ENCODE measurements around the gene COL4A1.

COL4A1 gene

DNA sequence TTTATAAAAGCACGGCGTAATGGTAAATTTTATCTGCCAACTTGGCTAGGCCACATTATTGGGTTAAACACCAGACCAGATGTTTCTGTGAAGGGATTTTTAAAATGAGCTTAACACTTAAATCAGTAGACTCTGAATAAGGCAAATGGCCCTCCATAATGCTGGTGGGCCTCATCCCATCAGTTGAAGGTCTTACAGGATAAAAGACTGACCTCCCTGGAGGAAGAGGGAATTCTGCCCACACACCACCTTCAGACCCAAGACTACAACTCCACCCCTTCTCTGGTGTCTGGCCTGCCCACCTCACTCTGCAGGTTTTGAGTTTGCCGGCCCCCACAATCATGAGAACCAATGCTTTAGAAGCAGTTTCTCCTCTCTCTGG is 96.4 kb downstream of the COL4A1 start:
- no peak for DNase-seq (ENCODE audit: insufficient read length, low spot score)
- FAIRE-seq: no peak

GRCh38 chr13:110209950-110210603 is 96.9 kb downstream of the COL4A1 start:
- FAIRE-seq: no peak
- DNase-seq (ENCODE audit: insufficient read length, low spot score): no peak

GRCh38 chr13:110208116-110208515 is 98.8 kb downstream of the COL4A1 start:
- DNase-seq (ENCODE audit: insufficient read length, low spot score) (no peak), FAIRE-seq (no peak)

DNA sequence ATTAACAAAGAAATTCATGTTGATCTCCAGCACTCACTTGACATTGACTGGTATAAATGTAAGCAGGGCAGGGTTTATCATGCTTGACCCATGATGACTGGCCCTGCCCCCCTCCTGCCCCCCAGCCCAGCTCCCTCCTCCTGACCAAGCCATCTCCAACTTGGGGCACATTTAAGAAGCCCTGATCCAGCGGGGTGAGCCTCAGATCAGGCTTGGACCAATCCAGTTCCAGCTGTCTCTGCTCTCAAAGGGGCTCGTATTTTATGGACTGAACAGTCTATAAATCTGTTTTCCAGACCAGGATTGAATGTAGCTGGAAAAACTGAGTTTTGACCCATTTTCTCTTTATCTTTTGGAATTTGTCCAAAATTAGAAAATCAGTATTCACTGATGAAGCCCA is 100.0 kb downstream of the COL4A1 start:
- no peak for DNase-seq (ENCODE audit: insufficient read length, low spot score)
- FAIRE-seq: no peak

DNA sequence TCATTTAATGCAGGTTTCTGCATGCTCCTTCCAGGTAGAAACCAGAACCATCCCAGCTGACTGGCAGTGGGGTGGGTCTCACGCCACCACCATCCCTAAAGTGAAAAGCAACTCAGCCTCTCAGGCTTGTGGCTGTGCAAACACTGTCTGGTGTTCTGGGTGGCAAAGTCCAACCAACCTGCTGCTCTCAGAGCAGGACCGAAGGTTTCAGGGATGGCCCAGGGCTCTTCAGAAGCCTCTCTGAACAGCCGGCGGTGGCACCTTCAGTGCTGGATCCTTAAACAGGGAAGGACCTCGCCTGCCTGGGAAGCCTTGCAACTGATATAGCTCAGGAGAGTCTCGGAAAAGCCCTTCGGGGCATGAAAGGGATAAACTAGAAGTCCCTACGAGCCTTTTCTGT is 100.8 kb downstream of the COL4A1 start:
- DNase-seq (ENCODE audit: insufficient read length, low spot score) (no peak), FAIRE-seq (no peak)

- FAIRE-seq: no peak
- no peak for DNase-seq (ENCODE audit: insufficient read length, low spot score)
These were observed 105.8 kb downstream of the COL4A1 start for GRCh38 chr13:110201114-110201513.

DNA sequence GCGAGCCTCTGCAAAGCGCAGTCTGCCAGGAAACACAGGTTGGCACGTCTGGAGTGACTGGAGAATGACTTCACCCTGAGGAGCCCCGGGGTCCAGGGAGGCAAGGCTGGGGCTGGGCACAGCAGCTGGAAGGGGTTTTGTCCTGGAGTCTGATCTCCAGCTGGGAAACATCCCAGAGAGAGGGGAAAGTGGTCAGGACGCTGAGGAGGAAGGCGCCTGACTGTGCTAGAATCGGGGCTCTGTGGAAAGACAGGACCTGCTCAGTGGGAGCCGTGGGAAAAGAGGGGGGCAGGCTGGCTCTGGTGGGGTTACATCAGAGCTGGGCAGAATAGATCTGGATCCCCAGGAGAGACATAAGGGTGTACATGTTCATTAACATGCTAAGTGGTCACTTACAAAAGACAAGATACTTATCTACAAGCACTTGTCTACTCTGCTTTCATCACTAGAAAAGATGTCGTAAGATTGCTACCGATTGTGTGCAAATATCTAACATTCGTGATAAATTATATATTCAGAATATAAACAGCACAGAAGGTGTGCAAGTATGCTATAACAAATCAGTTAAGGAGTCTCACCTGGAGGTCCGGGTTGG is 106.6 kb downstream of the COL4A1 start:
- FAIRE-seq (no peak), DNase-seq (ENCODE audit: insufficient read length, low spot score) (no peak)

- no peak for FAIRE-seq
- DNase-seq (ENCODE audit: insufficient read length, low spot score): no peak
These were observed 107.7 kb downstream of the COL4A1 start for GRCh38 chr13:110199046-110199831.

GRCh38 chr13:110197471-110197870 is 109.5 kb downstream of the COL4A1 start:
- FAIRE-seq: no peak
- DNase-seq (ENCODE audit: insufficient read length, low spot score): no peak

DNA sequence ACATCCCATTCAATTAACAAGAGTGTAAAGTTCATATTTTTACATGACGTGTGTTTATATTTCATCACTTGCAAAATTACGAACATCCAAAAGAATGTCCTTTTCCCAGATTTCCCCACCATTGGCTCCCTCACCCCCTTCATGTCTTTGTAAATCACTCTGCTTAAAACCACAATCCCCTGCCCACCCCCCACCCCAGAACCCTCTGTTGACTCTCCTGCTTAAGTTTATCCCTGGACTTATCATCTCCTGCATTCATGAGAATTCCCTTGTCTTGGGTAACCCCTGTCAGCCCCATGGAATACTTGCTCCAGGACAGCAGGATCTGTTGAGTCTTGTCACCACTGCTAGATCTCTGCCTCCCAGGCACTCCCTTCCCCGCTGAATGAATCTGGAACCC is 109.9 kb downstream of the COL4A1 start:
- DNase-seq (ENCODE audit: insufficient read length, low spot score): no peak
- FAIRE-seq: no peak

GRCh38 chr13:110195547-110196485 is 111.1 kb downstream of the COL4A1 start:
- DNase-seq (ENCODE audit: insufficient read length, low spot score) (no peak), FAIRE-seq (no peak)

- no peak for FAIRE-seq
These were observed 112.5 kb downstream of the COL4A1 start for GRCh38 chr13:110194451-110194850.

DNA sequence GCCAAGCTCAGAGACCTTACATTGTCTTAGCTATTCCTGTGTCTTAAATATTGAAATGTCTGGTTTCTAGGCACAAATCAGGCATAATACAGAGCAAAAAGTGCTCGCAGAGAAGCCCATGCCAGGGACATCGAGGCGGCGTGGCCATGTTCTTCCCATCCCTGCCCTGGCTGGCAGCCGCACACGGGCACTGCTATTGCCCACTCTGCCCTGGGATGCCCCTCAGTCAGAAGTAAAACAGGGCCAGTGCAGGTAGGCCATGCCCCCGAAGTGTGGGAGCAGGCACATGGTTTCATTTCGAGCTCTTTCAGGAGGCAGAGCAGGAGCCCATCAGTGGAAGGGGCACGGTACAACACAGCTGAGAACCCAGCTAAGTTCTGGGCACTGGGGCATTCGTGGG is 113.5 kb downstream of the COL4A1 start:
- FAIRE-seq: no peak
- DNase-seq (ENCODE audit: insufficient read length, low spot score): no peak

More at GRCh38 chr13:110194451-110194850, 112.5 kb downstream of the COL4A1 start:
- no peak for DNase-seq (ENCODE audit: insufficient read length, low spot score)

DNA sequence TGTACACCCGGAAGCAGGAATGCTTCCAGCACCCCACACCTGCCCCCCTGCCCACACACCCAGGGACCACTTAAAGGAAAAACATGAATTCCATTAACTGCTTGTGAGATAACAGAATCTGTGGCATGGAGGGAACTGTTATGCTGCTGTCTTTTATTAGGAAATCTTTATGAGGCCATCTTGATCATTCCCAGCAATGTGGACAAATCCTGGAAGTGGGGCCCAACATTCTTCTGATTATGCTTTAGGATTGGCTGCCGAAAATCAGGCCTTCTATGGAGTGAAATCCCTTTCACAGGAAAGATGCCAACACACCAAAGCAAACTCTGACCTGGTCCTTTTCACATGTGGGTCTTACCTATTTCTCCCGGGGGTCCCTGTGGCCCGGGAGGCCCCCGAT is 114.5 kb downstream of the COL4A1 start:
- no peak for FAIRE-seq

GRCh38 chr13:110187641-110188161 is 119.3 kb downstream of the COL4A1 start:
- FAIRE-seq: no peak
- DNase-seq (ENCODE audit: insufficient read length, low spot score): no peak

More for the DNA sequence above, 114.5 kb downstream of the COL4A1 start:
- DNase-seq (ENCODE audit: insufficient read length, low spot score): no peak

DNA sequence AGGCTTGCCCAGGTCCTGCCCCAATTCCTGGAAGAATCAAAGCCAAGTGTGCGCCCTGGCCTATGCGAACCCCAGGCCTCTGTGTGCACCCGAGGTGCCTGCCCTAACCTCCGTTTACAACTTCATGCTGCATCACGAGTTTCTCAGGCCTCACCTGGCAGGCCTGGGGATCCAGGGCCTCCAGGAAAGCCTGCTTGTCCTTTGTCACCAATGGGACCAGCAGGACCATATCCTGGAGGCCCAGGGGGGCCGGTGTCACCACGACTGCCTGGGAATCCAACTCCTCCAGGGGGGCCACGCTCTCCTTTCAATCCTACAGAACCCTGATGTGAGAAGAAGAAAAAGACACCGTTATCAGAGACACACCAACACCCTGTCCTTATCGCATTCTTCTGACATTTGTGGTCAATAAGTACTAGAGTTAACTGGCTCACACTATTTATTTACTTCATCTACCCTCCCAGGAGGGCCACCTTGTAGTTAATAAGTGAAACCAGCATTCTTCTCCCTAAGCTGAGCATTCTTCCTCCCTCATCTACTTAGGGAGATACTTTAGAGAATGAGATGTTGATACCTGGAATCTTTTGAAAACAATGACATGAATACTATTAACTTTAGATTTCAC is 120.6 kb downstream of the COL4A1 start:
- no peak for DNase-seq (ENCODE audit: insufficient read length, low spot score)
- no peak for FAIRE-seq

- FAIRE-seq (no peak), DNase-seq (ENCODE audit: insufficient read length, low spot score) (no peak)
These were observed 121.3 kb downstream of the COL4A1 start for GRCh38 chr13:110185696-110186095.

- FAIRE-seq (no peak), DNase-seq (ENCODE audit: insufficient read length, low spot score) (no peak)
These were observed 123.0 kb downstream of the COL4A1 start for GRCh38 chr13:110183910-110184309.

- DNase-seq (ENCODE audit: insufficient read length, low spot score): no peak
- FAIRE-seq: no peak
These were observed 124.5 kb downstream of the COL4A1 start for GRCh38 chr13:110182461-110182860.

DNA sequence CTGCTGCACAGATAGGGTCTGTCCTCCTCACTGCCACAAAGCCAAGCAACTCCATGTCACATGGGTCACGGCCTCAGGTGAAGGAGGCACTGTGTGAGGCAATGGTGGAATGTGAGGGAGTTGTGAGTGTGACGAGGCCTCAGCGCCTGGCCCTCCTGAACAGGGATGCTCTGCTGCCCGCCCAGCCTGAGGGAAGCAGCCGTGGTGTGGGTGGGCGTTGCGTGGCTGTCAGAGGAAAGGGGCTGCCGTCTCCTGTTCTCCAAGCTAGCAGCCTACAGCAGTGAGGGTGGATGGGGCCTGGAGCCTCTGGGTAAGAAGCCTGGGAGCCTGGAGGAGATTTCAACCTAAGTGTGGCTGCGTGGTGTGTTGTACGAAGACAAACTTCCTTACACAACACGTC is 125.0 kb downstream of the COL4A1 start:
- DNase-seq (ENCODE audit: insufficient read length, low spot score) (no peak), FAIRE-seq (no peak)

Measured in GM19239 (cell line).